Endothelial cell of umbilical vein (primary cell): ENCODE data around the gene SNX30. TPM values are rescaled to one million over a fixed set of nuclear protein-coding genes. Genes with fewer than 3 reads are reported as not detected.

Source experiments
- BruUV-seq: library from RNA; stranded (reverse); fragments of 400-500 nt; replicated peaks from 2 replicates; lab custom pipeline; 2021; lab: Mats Ljungman, UMichigan
- CTCF ChIA-PET: fragments of 300-600, 350-600 bp; sonication (Branson Sonifier 250); formaldehyde crosslinking; loops from one replicate; lab custom pipeline; 2021; ENCODE audit warnings: antibody characterized with exemption, inconsistent platforms; lab: Charles Lee
- POLR2A ChIA-PET: fragments of 300-600, 350-600 bp; sonication (Branson Sonifier 250); formaldehyde crosslinking; loops from one replicate; lab custom pipeline; 2021; ENCODE audit warnings: antibody characterized with exemption, inconsistent platforms; lab: Charles Lee
- DNase-seq: peaks from one replicate; pipeline ENCODE4 v3.0.0-alpha.2; 2011; ENCODE audit warnings: low read depth, low spot score
- FAIRE-seq: peaks from 2 replicates; lab custom pipeline; 2011; peaks lifted over from hg19 to GRCh38; lab: Jason Lieb, UNC
- H2AFZ ChIP-seq: 2 replicates; pipeline ENCODE4 v1.6.0; 2012; ENCODE audit warnings: low read depth, low read length, control low read depth, inconsistent platforms
- H3K27ac ChIP-seq: 2 replicates; pipeline ENCODE4 v1.5.1; 2011; ENCODE audit warnings: low read depth, mild to moderate bottlenecking, control low read depth, low read length, moderate library complexity; ENCODE audit not compliant: insufficient read depth
- H3K27me3 ChIP-seq, 2 experiments: 2 replicates each; pipeline versions ENCODE4 v1.6.0 to v1.6.1; 2011; ENCODE audit warnings: low read length in 2 of 2, mixed read lengths in 1 of 2; ENCODE audit not compliant: control insufficient read depth in 2 of 2, insufficient read depth in 2 of 2
- H3K36me3 ChIP-seq, 2 experiments: 2 replicates in 1 of 2; 3 replicates in 1 of 2; pipeline ENCODE4 v1.5.1; 2011; ENCODE audit warnings: low read length in 2 of 2, mild to moderate bottlenecking in 1 of 2, moderate library complexity in 1 of 2; ENCODE audit not compliant: control insufficient read depth in 2 of 2, insufficient read depth in 2 of 2; ENCODE audit errors: extremely low read depth in 1 of 2
- H3K4me1 ChIP-seq: 3 replicates; pipeline ENCODE4 v1.5.1; 2011; ENCODE audit warnings: mild to moderate bottlenecking, low read length; ENCODE audit not compliant: control insufficient read depth, insufficient read depth; ENCODE audit errors: extremely low read depth
- H3K4me2 ChIP-seq: 2 replicates; pipeline ENCODE4 v1.6.1; 2011; ENCODE audit warnings: low read length, control low read depth, mixed read lengths; ENCODE audit not compliant: insufficient read depth
- H3K4me3 ChIP-seq, 3 experiments: fragments of 200-600 bp in 1 of 3; sonication (generic), shearing (Covaris generic) in 1 of 3; replicated peaks in 1 of 3; 2 replicates each; pipeline ENCODE4 v1.5.1; 2011 to 2016; ENCODE audit warnings: control low read depth in 3 of 3, low read length in 3 of 3, mild to moderate bottlenecking in 2 of 3, inconsistent platforms in 1 of 3, low read depth in 1 of 3, moderate library complexity in 1 of 3; ENCODE audit not compliant: insufficient read depth in 1 of 3
- H3K79me2 ChIP-seq: 2 replicates; pipeline ENCODE4 v1.6.0; 2012; ENCODE audit warnings: low read length, inconsistent platforms; ENCODE audit not compliant: control insufficient read depth, insufficient read depth
- H3K9ac ChIP-seq: replicated peaks from 2 replicates; pipeline ENCODE3; 2011; ENCODE audit warnings: low read length, control low read depth; ENCODE audit not compliant: insufficient read depth; ENCODE audit errors: extremely low read depth
- H3K9me1 ChIP-seq: replicated peaks from 3 replicates; pipeline ENCODE4 v1.6.0; 2011; ENCODE audit warnings: mild to moderate bottlenecking, low read length; ENCODE audit not compliant: control insufficient read depth, insufficient read depth; ENCODE audit errors: extremely low read depth
- H3K9me3 ChIP-seq: replicated peaks from 2 replicates; pipeline ENCODE4 v1.5.1; 2012; ENCODE audit warnings: low read length, inconsistent platforms; ENCODE audit not compliant: control insufficient read depth, insufficient read depth
- H4K20me1 ChIP-seq: replicated peaks from 2 replicates; pipeline ENCODE3; 2011; ENCODE audit warnings: mild to moderate bottlenecking, low read length; ENCODE audit not compliant: control insufficient read depth, insufficient read depth; ENCODE audit errors: extremely low read depth
- EZH2 ChIP-seq: IDR thresholded peaks from 2 replicates; pipeline ENCODE4 v1.6.1; 2012; ENCODE audit warnings: borderline replicate concordance, low read depth, mild to moderate bottlenecking, moderate library complexity, low read length, inconsistent platforms; ENCODE audit not compliant: severe bottlenecking
- FOS ChIP-seq: IDR thresholded peaks from 2 replicates; pipeline ENCODE4 v1.6.1; 2011; ENCODE audit warnings: mild to moderate bottlenecking, low read length, moderate library complexity, borderline replicate concordance; ENCODE audit not compliant: insufficient read depth
- GATA2 ChIP-seq: IDR thresholded peaks from 2 replicates; pipeline ENCODE4 v1.7.0; 2011; ENCODE audit warnings: low read depth, mild to moderate bottlenecking, moderate library complexity, mixed read lengths, low read length; ENCODE audit not compliant: insufficient read length, insufficient read depth
- JUN ChIP-seq: IDR thresholded peaks from 2 replicates; pipeline ENCODE4 v1.6.1; 2011; ENCODE audit warnings: borderline replicate concordance, low read depth; ENCODE audit not compliant: insufficient read length, insufficient read depth
- MYC ChIP-seq: IDR thresholded peaks from one replicate; pipeline ENCODE4 v1.6.1; 2011; ENCODE audit warnings: mild to moderate bottlenecking, low read depth, low read length
- POLR2A ChIP-seq: IDR thresholded peaks from 2 replicates; pipeline ENCODE4 v1.6.1; 2012; ENCODE audit warnings: low read depth, mild to moderate bottlenecking, control low read depth, low read length
- POLR2AphosphoS5 ChIP-seq: IDR thresholded peaks from 2 replicates; pipeline ENCODE4 v1.6.1; 2012; ENCODE audit warnings: low read depth, mild to moderate bottlenecking, control low read depth, low read length, moderate library complexity; ENCODE audit not compliant: insufficient read depth
- dilution Hi-C: fragments of 300-500 bp; cut with MboI; formaldehyde crosslinking; loops from one replicate; pipeline ENCODE4 v1.15.0; 2019; ENCODE audit warnings: low sequenced_read_pairs; ENCODE audit not compliant: extremely low pct_ligation_motif_present
- intact Hi-C: fragments of 100-400 bp; cut with micrococcal nuclease; formaldehyde crosslinking; loops from one replicate; pipeline ENCODE4 v1.10.0; 2022
- polyA plus RNA-seq, 4 experiments: library from polyadenylated mRNA; depleted of rRNA in 3 of 4; stranded (reverse) in 3 of 4; unstranded in 1 of 4; fragments of >200 nt; gene quantifications; 2 replicates each; pipeline versions ENCODE4 v1.2.1 to v1.2.3, GENCODE V29; 2011 to 2012; ENCODE audit warnings: missing spikeins in 1 of 4
- total RNA-seq: library from RNA; stranded (reverse); gene quantifications from 2 replicates; pipeline ENCODE4 v1.2.3, GENCODE V29; 2021
- TF ChIP-seq, protein P1 (sequence below): IDR thresholded peaks from 2 replicates; pipeline ENCODE4 v1.6.1; 2011; ENCODE audit not compliant: insufficient read depth, insufficient read length
- TF ChIP-seq, protein P2 (sequence below), 2 donors: IDR thresholded peaks; 1 replicate in 1 of 2; 2 replicates in 1 of 2; pipeline ENCODE4 v1.5.1; 2011; ENCODE audit warnings: low read length in 2 of 2, mild to moderate bottlenecking in 2 of 2, moderate library complexity in 2 of 2, control low read depth in 1 of 2, inconsistent platforms in 1 of 2, low read depth in 1 of 2; ENCODE audit not compliant: insufficient read depth in 1 of 2; ENCODE audit errors: extremely low read depth in 1 of 2

The SNX30 gene
- total and polyA plus RNA-seq, 2 donors (not counting 3 experiments of a cell fraction or from before 2014, with no cell fraction given): 2.8 to 6.3 TPM

- Histone ChIP-seq H3K4me1 (no peaks in the 10 kb centered on the region), H3K36me3 (no peaks in the 10 kb centered on the region), H4K20me1 (no peaks in the 10 kb centered on the region), H3K79me2 (no peaks in the 10 kb centered on the region), H3K9ac (no peak overlapping the region), H3K4me2 (no peak overlapping the region), H3K27ac (no peak overlapping the region), H3K27me3 (no peaks in the 10 kb centered on the region), H3K4me3 (no peak overlapping the region), H3K9me1 (no peaks in the 10 kb centered on the region), H2AFZ (no peak overlapping the region), H3K9me3 (no peaks in the 10 kb centered on the region)
- TF ChIP-seq POLR2A (no peak), POLR2AphosphoS5 (no peak), MYC (no peak), FOS (no peak), JUN (no peak), GATA2 (no peak), EZH2 (no peak)
- TF ChIP-seq, protein P1, sequence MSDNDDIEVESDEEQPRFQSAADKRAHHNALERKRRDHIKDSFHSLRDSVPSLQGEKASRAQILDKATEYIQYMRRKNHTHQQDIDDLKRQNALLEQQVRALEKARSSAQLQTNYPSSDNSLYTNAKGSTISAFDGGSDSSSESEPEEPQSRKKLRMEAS: no peak
- TF ChIP-seq, protein P2, sequence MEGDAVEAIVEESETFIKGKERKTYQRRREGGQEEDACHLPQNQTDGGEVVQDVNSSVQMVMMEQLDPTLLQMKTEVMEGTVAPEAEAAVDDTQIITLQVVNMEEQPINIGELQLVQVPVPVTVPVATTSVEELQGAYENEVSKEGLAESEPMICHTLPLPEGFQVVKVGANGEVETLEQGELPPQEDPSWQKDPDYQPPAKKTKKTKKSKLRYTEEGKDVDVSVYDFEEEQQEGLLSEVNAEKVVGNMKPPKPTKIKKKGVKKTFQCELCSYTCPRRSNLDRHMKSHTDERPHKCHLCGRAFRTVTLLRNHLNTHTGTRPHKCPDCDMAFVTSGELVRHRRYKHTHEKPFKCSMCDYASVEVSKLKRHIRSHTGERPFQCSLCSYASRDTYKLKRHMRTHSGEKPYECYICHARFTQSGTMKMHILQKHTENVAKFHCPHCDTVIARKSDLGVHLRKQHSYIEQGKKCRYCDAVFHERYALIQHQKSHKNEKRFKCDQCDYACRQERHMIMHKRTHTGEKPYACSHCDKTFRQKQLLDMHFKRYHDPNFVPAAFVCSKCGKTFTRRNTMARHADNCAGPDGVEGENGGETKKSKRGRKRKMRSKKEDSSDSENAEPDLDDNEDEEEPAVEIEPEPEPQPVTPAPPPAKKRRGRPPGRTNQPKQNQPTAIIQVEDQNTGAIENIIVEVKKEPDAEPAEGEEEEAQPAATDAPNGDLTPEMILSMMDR (IDR thresholded peaks at IDR 0.05; ENCODE audit: extremely low read depth in 1 of 2, insufficient read depth in 1 of 2, low read depth in 1 of 2, low read length in 2 of 2): no peak
- DNase-seq (no peak), FAIRE-seq (no peak)
- CTCF ChIA-PET: interaction anchor here (1.4 to 2.0 kb wide), 2 partner anchors 8 to 12 kb away, joined by 3 to 6 read pairs; no protein-coding TSS in a partner anchor
- BruUV-seq: no TSS peak
- intact Hi-C loops (no loop called here), dilution Hi-C loops (no loop called here)
- POLR2A ChIA-PET: interaction anchor here (0.7 kb wide), 1 partner anchor 336 kb away, joined by 7 read pairs; no protein-coding TSS in a partner anchor
Measured at GRCh38 chr9:112774006-112774996, 23.7 kb downstream of the SNX30 start.
